Right lung (tissue), 10 donors: ENCODE measurements around the gene ZDHHC19. TPM values are rescaled to one million over a fixed set of nuclear protein-coding genes. Genes with fewer than 3 reads are reported as not detected.
"Not testable (repeated sequence)": the region's sequence is repeated elsewhere in the genome, so short reads cannot be mapped to it uniquely, and the experiment has no call there.

ENCODE experiments used
- DNase-seq, 2 donors: peaks; one replicate each; pipeline ENCODE4 v3.0.0-alpha.2; 2013
- long read RNA-seq, 8 donors: transcript quantifications; one replicate each; lab custom pipeline, GENCODE V29; 2026
- polyA plus RNA-seq, 5 donors: library from polyadenylated mRNA; unstranded; fragments of 120-200 nt; gene quantifications; one replicate each; pipeline versions ENCODE4 v1.2.1 to v1.2.3, GENCODE V29; 2013; ENCODE audit warnings: inconsistent platforms in 1 of 5, low replicate concordance in 1 of 5; ENCODE audit not compliant: insufficient read length in 5 of 5, insufficient read depth in 1 of 5

Gene ZDHHC19, protein sequence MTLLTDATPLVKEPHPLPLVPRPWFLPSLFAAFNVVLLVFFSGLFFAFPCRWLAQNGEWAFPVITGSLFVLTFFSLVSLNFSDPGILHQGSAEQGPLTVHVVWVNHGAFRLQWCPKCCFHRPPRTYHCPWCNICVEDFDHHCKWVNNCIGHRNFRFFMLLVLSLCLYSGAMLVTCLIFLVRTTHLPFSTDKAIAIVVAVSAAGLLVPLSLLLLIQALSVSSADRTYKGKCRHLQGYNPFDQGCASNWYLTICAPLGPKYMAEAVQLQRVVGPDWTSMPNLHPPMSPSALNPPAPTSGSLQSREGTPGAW
- under 1 TPM in 2 of 5 donors, not detected in 3; 0.27 to 0.47 TPM for polyA plus RNA-seq
- long read RNA-seq, donor 1, result 0 reads
- long read RNA-seq, donor 2, result 0 reads
- long read RNA-seq, donor 3, result 0 reads
- long read RNA-seq, donor 4, result 0 reads
- long read RNA-seq, donor 5, result 0 reads
- long read RNA-seq, donor 6, result 0 reads
- long read RNA-seq, donor 7, result 0 reads
- long read RNA-seq, donor 8, result 0 reads

- no peak for DNase-seq
Observed at GRCh38 chr3:196210673-196211556, at the start of gene ZDHHC19. ZDHHC19 (minus strand) TSS chr3:196211400; CDS start chr3:196211315, 85 bp downstream.

DNA sequence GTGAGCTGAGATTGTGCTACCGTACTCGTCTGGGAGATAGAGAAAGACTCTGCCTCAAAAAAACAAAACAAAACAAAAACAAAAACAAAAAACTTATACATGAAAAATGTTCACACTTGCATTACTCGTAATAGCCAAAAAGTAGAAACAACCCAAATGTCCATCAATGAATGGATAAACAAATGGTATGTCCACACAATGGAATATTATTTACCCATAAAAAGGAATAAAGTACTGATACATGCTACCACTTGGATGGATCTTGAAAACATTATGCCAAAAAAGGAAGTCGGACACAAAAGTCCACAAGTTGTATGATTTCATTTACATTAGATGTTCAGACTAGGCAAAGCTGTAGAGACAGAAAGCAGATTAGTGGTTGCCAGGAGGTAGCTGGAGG, 49.6 kb upstream of the ZDHHC19 start:
- no peak for DNase-seq

DNA sequence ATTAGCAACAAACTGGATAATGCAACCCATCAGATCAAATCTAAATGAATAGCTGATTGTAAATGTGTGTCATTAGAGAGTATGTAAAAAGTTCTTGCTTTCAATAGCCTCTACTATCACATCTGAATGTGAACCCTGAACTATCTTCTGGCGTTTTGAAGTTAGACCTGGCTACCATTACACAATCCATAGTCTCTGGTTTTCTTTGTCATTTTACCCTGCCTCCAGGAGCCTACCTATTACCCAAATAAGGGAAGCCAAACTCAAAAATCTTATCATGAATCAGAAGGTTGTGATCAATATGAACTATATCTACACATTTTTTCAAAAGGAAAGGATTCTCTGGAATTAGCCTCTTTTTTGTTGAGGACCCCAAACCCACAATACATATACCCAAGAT, 44.6 kb upstream of the ZDHHC19 start:
- DNase-seq, result no peak

DNA sequence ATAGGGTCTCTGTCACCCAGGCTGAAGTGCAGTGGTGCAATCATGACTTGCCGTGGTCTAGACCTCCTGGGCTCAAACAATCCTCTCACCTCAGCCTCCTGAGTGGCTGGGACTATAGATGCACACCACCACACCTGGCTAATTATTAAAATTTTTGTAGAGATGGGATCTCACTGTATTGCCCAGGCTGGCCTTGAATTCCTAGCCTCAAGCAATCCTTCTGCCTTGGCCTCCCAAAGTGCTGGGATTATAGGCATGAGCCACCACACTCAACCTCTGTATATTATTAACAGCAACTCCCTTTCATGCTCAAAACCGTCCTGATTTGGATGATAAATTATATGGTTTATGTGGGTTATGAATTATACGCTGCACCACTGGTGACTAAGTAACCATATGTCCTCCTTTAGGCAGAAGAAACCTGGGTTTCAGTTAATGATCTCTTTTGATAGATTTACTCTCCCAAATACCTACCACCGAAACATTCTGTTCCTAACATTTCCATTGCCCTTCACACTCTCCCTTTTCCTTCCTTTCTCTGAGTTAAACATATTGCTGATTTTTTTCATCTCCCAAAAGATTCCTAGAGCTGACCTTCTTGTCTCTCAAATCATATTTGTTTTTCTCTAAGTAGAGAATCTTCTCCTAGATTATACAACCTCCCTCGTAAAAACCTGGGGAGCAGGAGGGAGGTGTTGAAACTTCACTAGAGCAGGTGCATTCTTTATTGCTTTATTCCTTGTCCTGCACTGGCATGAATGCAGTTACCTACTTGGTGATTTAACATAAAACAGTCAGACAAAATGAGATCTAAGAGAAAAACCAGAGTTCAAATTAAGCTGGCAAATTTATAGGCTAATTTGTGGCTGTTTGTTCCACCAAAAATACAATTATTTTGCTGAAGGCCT, 43.4 kb upstream of the ZDHHC19 start:
- no peak for DNase-seq

DNA sequence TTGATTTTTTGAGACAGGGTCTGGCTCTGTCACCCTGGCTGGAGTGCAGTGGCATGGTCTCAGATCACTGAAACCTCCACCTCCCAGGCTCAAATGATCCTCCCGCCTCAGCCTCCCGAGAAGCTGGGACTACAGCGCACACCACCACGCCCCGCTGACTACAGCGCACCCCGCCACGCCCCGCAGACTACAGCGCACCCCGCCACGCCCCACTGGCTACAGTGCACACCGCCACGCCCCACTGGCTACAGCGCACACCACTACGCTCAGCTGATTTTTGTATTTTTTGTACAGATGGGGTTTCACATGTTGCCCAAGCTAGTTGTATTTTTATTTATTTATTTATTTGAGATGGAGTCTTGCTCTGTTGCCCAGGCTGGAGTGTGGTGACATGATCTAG, 40.7 kb upstream of the ZDHHC19 start:
- no peak for DNase-seq

- no peak for DNase-seq
Observed at GRCh38 chr3:196246612-196247308, 35.6 kb upstream of the ZDHHC19 start.

DNA sequence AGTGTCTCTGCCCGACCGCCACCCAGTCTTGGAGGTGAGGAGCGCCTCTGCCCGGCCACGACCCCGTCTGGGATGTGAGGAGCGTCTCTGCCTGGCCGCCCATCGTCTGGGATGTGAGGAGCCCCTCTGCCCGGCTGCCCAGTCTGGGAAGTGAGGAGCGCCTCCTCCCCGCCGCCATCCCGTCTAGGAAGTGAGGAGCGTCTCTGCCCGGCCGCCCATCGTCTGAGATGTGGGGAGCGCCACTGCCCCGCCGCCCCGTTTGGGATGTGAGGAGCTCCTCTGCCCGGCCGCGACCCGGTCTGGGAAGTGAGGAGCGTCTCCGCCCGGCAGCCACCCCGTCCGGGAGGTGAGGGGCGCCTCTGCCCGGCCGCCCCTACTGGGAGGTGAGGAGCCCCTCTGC, 33.0 kb upstream of the ZDHHC19 start:
- DNase-seq, result not testable (repeated sequence)

DNA sequence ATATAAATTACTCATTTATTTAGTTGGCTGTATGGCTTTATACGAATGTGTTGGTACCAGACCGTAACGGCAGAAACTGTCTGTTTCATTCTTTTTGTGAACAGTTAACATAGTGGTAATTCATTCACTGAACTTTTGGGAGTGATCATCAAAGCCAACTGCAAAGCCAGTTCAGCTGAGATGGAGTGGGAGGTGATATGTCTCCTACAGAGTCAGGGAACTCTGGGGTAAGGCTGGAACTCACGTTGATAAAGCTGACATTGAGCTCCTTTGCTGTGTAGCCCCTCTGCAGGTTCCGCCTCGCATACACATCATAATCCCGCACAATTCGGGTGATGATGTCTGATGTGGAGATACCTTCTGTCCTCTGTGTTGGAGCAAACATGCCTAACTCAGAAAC, 30.5 kb upstream of the ZDHHC19 start:
- no peak for DNase-seq

DNA sequence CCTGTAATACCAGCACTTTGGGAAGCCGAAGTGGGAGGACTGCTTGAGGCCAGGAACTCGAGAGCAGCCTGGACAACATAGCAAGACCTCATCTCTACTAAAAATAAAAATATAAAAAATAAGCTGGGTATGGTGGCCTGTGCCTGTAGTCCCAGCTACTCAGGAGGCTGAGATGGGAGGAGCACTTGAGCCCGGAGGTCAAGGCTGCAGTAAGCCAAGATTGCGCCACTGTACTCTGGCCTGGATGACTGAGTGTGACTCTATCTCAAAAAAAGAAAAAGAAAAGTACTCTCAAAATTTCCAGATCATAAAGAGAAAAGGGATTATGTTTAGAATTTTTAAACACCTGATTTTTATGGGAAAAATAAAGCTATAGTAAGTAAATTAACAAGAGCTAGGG, 29.2 kb upstream of the ZDHHC19 start:
- no peak for DNase-seq

DNA sequence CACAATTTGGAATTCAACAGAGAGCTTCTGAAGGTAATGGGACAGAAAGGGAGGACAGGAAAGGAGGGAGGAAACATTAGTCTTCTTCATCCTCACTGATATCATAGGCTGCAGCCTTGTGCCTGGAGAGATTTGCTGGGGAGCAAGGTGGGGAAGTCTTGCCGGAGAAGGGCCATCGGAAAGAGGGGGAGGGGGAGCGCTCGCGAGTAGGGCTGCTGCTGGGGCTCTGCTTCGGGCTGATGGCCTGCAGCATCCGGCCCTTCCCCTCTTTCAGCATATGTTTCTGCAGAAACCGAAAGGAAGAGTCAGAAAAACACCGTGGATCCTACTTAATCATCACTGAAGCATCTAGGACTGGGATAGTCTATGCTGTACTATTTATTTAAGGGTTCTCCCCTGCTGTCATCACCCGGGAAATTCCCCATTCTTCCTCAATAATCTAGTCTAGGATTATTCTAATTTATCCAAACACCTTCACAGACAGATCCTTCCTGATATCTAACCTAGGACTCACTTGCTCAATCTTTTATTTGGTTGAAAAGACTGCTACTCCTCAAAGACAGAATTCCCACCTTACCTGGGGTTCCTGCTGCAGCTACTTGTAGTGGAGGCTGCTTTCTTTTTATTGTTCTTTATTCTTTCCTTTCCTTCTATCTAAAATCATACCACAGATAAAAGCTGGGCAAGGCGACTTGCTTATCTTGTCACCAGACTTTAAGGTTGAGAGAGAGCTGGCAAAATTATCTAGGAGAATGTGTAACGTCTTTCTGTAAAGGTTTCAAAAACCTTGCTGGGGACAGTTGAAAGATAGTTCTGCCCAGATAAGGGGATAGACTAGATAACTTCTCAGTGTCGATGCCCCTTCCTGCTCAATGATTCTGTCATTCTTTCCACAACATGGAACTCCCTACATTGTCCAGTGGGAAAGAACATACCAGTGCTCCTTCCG, 27.7 kb upstream of the ZDHHC19 start:
- no peak for DNase-seq

- DNase-seq, result no peak
Observed at GRCh38 chr3:196237203-196237602, 26.0 kb upstream of the ZDHHC19 start.

- no peak for DNase-seq
Observed at GRCh38 chr3:196236223-196236622, 25.0 kb upstream of the ZDHHC19 start.

DNA sequence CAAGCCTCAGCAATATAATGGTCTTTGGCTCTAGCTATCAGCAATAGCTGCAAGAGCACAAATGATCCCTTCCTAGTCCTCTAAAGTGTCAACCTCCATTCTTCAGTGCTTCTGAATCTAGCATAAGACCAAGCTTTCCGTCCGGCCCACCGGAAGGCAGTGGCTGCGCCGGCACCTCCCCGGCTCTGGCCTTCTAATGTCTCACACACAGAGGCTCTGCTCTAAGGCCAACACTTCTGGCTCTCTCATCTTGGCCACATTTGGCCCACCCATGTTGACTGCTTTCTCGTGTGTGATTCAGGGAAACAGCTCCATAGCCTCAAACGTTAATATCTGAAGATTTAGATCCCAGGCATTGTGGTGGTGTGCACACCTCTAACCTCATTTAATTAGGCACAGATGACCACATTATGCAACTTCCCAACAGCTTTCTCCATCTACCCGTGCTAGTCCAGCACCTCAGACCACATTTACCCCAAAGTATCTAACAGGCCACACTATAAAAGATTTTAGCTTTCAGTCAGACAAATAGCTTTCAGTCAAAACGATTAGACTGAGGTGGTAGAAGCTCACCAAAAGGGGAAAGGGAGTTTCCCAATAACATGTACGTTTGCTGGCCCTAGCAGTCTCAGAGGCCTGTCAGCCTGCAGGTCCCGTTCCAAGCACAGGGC, 24.4 kb upstream of the ZDHHC19 start:
- DNase-seq, result no peak

DNA sequence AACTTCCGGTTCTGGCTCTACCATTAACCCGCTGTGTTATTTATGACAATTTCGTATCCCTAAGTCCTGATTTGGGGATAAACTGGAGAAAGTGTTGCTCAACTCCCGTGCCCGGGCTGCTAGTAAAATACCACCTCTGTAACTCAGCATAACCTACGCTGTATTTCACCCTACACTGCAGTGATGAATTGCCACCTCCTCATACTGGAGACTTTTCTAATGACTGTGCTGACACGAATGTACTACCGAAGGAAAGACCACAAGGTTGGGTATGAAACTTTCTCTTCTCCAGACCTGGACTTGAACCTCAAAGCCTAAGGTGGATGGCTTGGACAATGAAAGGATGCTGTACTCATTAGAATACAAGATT, 21.7 kb upstream of the ZDHHC19 start:
- DNase-seq, result no peak

GRCh38 chr3:196232154-196232881, 21.1 kb upstream of the ZDHHC19 start:
- DNase-seq, result no peak

DNA sequence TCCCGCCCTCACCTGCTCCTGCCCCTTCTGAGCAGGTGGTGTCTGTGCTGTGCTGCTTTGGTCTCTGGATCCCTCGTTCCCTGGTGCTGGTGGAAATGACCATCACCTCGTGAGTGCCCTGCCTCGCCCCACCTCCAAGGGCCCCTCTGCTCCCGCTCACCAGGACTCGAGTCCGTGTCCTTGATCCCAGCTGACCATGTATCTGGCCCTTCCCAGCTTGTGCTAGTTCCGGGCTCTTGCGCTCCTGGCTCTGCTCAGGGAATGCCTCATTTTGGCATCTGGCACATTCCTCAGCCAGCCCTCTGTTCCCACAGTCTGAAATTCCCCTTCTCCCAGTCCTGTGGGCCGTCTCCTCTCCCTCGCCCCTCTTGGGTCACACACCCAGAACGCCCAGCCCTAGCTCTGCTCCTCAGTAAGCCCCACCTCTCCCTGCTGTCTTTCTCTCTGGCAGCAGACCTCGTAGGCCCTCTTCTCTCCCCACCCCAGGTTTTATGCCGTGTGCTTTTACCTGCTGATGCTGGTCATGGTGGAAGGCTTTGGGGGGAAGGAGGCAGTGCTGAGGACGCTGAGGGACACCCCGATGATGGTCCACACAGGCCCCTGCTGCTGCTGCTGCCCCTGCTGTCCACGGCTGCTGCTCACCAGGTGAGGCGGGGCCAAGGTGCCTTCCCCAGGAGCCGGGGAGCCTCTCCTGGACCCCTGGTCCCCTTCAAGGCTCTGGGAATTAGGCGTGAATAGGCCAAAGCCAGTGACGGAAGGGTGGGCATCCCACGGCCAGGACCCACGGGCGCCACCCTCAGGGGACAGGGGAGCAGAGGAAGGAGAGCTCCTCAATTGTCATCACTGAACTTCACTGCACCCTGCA, 16.7 kb upstream of the ZDHHC19 start:
- no peak for DNase-seq

- no peak for DNase-seq
Observed at GRCh38 chr3:196227121-196227561, 15.9 kb upstream of the ZDHHC19 start.
